ENCODE measurements around the gene CBFA2T2.

CBFA2T2 gene

GRCh38 chr20:33667676-33668465, 178.0 kb downstream of the CBFA2T2 start:
- H3K9me3 Mint-ChIP-seq (ENCODE audit: low read depth), result no peaks in the 10 kb centered on the region
- peak overlapping the region; percentile 82 for H3K4me3 Mint-ChIP-seq
- no peaks in the 10 kb centered on the region for H3K36me3 Mint-ChIP-seq
- H3K4me1 Mint-ChIP-seq (ENCODE audit: low read depth), result peaks cover 25% of the 10 kb centered on the region
- no peaks in the 10 kb centered on the region for H3K27me3 Mint-ChIP-seq
- H3K27ac Mint-ChIP-seq, result peak overlapping the region; percentile 64

- peaks cover 29% of the 10 kb centered on the region for H3K4me1 Mint-ChIP-seq (ENCODE audit: low read depth)
- H3K4me3 Mint-ChIP-seq, result peak overlapping the region; percentile 82
- H3K9me3 Mint-ChIP-seq (ENCODE audit: low read depth), result no peaks in the 10 kb centered on the region
- no peak overlapping the region for H3K27ac Mint-ChIP-seq
- no peaks in the 10 kb centered on the region for H3K36me3 Mint-ChIP-seq
- no peaks in the 10 kb centered on the region for H3K27me3 Mint-ChIP-seq
These were observed 178.7 kb downstream of the CBFA2T2 start for GRCh38 chr20:33668466-33669155.

GRCh38 chr20:33669224-33669623, 179.3 kb downstream of the CBFA2T2 start:
- H3K27ac Mint-ChIP-seq, result peak overlapping the region; percentile 41
- H3K4me1 Mint-ChIP-seq (ENCODE audit: low read depth), result peaks cover 31% of the 10 kb centered on the region
- H3K36me3 Mint-ChIP-seq, result no peaks in the 10 kb centered on the region
- H3K4me3 Mint-ChIP-seq, result peak overlapping the region; percentile 44
- H3K9me3 Mint-ChIP-seq (ENCODE audit: low read depth), result no peaks in the 10 kb centered on the region
- no peaks in the 10 kb centered on the region for H3K27me3 Mint-ChIP-seq

GRCh38 chr20:33669873-33670640, 180.2 kb downstream of the CBFA2T2 start:
- Mint-ChIP-seq H3K9me3 (ENCODE audit: low read depth) (no peaks in the 10 kb centered on the region), H3K27me3 (no peaks in the 10 kb centered on the region), H3K4me1 (ENCODE audit: low read depth) (peaks cover 26% of the 10 kb centered on the region), H3K36me3 (no peaks in the 10 kb centered on the region), H3K27ac (peak overlapping the region; percentile 41), H3K4me3 (peak overlapping the region; percentile 20)

- Mint-ChIP-seq H3K4me1 (ENCODE audit: low read depth) (peaks cover 25% of the 10 kb centered on the region), H3K4me3 (peak overlapping the region; percentile 39), H3K9me3 (ENCODE audit: low read depth) (no peaks in the 10 kb centered on the region), H3K27me3 (no peaks in the 10 kb centered on the region), H3K36me3 (no peaks in the 10 kb centered on the region), H3K27ac (peak overlapping the region; percentile 3)
These were observed 181.0 kb downstream of the CBFA2T2 start for GRCh38 chr20:33670715-33671499.

GRCh38 chr20:33671573-33672288, 181.8 kb downstream of the CBFA2T2 start:
- Mint-ChIP-seq H3K9me3 (ENCODE audit: low read depth) (no peaks in the 10 kb centered on the region), H3K4me3 (no peak overlapping the region), H3K27me3 (no peaks in the 10 kb centered on the region), H3K4me1 (ENCODE audit: low read depth) (peaks cover 20% of the 10 kb centered on the region), H3K27ac (no peak overlapping the region), H3K36me3 (no peaks in the 10 kb centered on the region)

GRCh38 chr20:33672426-33673113, 182.7 kb downstream of the CBFA2T2 start:
- no peaks in the 10 kb centered on the region for H3K36me3 Mint-ChIP-seq
- H3K4me1 Mint-ChIP-seq (ENCODE audit: low read depth), result peaks cover 21% of the 10 kb centered on the region
- H3K27ac Mint-ChIP-seq, result no peak overlapping the region
- H3K9me3 Mint-ChIP-seq (ENCODE audit: low read depth), result no peaks in the 10 kb centered on the region
- H3K4me3 Mint-ChIP-seq, result peak overlapping the region; percentile 86
- no peaks in the 10 kb centered on the region for H3K27me3 Mint-ChIP-seq

GRCh38 chr20:33673114-33673409, 183.2 kb downstream of the CBFA2T2 start:
- H3K9me3 Mint-ChIP-seq (ENCODE audit: low read depth), result no peaks in the 10 kb centered on the region
- peaks cover 22% of the 10 kb centered on the region for H3K4me1 Mint-ChIP-seq (ENCODE audit: low read depth)
- H3K27me3 Mint-ChIP-seq, result no peaks in the 10 kb centered on the region
- peak overlapping the region; percentile 86 for H3K4me3 Mint-ChIP-seq
- no peak overlapping the region for H3K27ac Mint-ChIP-seq
- no peaks in the 10 kb centered on the region for H3K36me3 Mint-ChIP-seq

GRCh38 chr20:33673410-33674293, 183.8 kb downstream of the CBFA2T2 start:
- H3K4me3 Mint-ChIP-seq, result peak overlapping the region; percentile 86
- no peaks in the 10 kb centered on the region for H3K36me3 Mint-ChIP-seq
- no peaks in the 10 kb centered on the region for H3K9me3 Mint-ChIP-seq (ENCODE audit: low read depth)
- peak overlapping the region; percentile 58 for H3K27ac Mint-ChIP-seq
- H3K27me3 Mint-ChIP-seq, result no peaks in the 10 kb centered on the region
- peaks cover 23% of the 10 kb centered on the region for H3K4me1 Mint-ChIP-seq (ENCODE audit: low read depth)

GRCh38 chr20:33674294-33675135, 184.6 kb downstream of the CBFA2T2 start, which contains the start of gene NECAB3:
TSS of gene NECAB3 (minus strand) at chr20:33674428. CDS start at chr20:33674352, 76 bp downstream.
- Mint-ChIP-seq H3K36me3 (no peaks in the 10 kb centered on the region), H3K27me3 (no peaks in the 10 kb centered on the region), H3K9me3 (ENCODE audit: low read depth) (no peaks in the 10 kb centered on the region), H3K4me1 (ENCODE audit: low read depth) (peaks cover 32% of the 10 kb centered on the region), H3K4me3 (peak within 1 kb of the TSS; percentile 86), H3K27ac (peak within 1 kb of the TSS; percentile 58)

GRCh38 chr20:33675136-33675959, 185.5 kb downstream of the CBFA2T2 start:
- H3K36me3 Mint-ChIP-seq, result no peaks in the 10 kb centered on the region
- peak overlapping the region; percentile 81 for H3K4me3 Mint-ChIP-seq
- peak overlapping the region; percentile 54 for H3K27ac Mint-ChIP-seq
- H3K9me3 Mint-ChIP-seq (ENCODE audit: low read depth), result no peaks in the 10 kb centered on the region
- peaks cover 35% of the 10 kb centered on the region for H3K4me1 Mint-ChIP-seq (ENCODE audit: low read depth)
- H3K27me3 Mint-ChIP-seq, result no peaks in the 10 kb centered on the region
